Nephron progenitor cell (in vitro differentiated cells): Measurements from ENCODE around the gene TMEM213.

Source experiments
- DNase-seq: peaks from one replicate; pipeline ENCODE4 v3.0.0; 2021
- H3K27ac Mint-ChIP-seq: 2 replicates; pipeline ENCODE4 v1.8.0; 2021; ENCODE audit warnings: mild to moderate bottlenecking, moderate library complexity, mixed read lengths
- H3K27me3 Mint-ChIP-seq: 2 replicates; pipeline ENCODE4 v1.8.0; 2021; ENCODE audit warnings: mild to moderate bottlenecking, low read depth, mixed read lengths; ENCODE audit not compliant: poor library complexity
- H3K36me3 Mint-ChIP-seq: 2 replicates; pipeline ENCODE4 v1.8.0; 2021; ENCODE audit warnings: low read depth, mixed read lengths
- H3K4me1 Mint-ChIP-seq: 2 replicates; pipeline ENCODE4 v1.8.0; 2021; ENCODE audit warnings: mixed read lengths
- H3K4me3 Mint-ChIP-seq: 2 replicates; pipeline ENCODE4 v1.8.0; 2021; ENCODE audit warnings: mild to moderate bottlenecking, moderate library complexity, mixed read lengths
- H3K9me3 Mint-ChIP-seq: 2 replicates; pipeline ENCODE4 v1.8.0; 2021; ENCODE audit warnings: mild to moderate bottlenecking, moderate library complexity, mixed read lengths
- TF ChIP-seq, protein P1 (sequence below): fragments of 200-600 bp; sonication (generic); IDR thresholded peaks from 2 replicates; pipeline ENCODE4 v1.5.0; 2021; ENCODE audit warnings: antibody characterized with exemption

Gene TMEM213

GRCh38 chr7:138813945-138814344, 16.2 kb downstream of the TMEM213 start:
- DNase-seq: no peak
- Mint-ChIP-seq H3K9me3 (no peaks in the 10 kb centered on the region), H3K36me3 (no peaks in the 10 kb centered on the region), H3K4me1 (no peaks in the 10 kb centered on the region), H3K4me3 (no peak overlapping the region), H3K27me3 (peaks cover under 1% of the 10 kb centered on the region), H3K27ac (no peak overlapping the region)
- TF ChIP-seq, protein P1, sequence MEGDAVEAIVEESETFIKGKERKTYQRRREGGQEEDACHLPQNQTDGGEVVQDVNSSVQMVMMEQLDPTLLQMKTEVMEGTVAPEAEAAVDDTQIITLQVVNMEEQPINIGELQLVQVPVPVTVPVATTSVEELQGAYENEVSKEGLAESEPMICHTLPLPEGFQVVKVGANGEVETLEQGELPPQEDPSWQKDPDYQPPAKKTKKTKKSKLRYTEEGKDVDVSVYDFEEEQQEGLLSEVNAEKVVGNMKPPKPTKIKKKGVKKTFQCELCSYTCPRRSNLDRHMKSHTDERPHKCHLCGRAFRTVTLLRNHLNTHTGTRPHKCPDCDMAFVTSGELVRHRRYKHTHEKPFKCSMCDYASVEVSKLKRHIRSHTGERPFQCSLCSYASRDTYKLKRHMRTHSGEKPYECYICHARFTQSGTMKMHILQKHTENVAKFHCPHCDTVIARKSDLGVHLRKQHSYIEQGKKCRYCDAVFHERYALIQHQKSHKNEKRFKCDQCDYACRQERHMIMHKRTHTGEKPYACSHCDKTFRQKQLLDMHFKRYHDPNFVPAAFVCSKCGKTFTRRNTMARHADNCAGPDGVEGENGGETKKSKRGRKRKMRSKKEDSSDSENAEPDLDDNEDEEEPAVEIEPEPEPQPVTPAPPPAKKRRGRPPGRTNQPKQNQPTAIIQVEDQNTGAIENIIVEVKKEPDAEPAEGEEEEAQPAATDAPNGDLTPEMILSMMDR: no peak

- Mint-ChIP-seq H3K27ac (no peak overlapping the region), H3K4me1 (no peaks in the 10 kb centered on the region), H3K9me3 (no peaks in the 10 kb centered on the region), H3K4me3 (no peak overlapping the region), H3K36me3 (no peaks in the 10 kb centered on the region), H3K27me3 (no peaks in the 10 kb centered on the region)
- TF ChIP-seq, protein P1: no peak
- no peak for DNase-seq
Measured at GRCh38 chr7:138814816-138815332, 17.1 kb downstream of the TMEM213 start.

DNA sequence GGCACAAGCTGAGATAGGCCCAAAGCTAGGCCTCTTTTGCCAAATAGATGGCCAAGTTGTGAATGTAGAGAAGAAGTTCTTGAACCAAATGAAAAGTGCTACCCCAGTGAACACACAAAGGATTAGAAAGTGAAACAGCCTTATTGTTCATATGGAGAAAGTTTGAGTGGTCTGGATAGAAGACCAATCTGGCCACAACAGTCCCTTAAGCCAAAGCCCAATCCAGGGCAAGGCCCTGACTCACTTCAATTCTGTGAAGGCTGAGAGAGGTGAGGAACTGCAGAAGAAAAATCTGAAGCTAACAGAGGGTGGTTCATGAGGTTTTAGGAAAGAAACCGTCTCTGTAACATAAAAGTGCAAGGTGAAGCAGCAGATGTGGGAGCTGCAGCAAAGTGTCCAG, 18.9 kb downstream of the TMEM213 start:
- TF ChIP-seq, protein P1: no peak
- Mint-ChIP-seq H3K4me3 (no peak overlapping the region), H3K9me3 (no peaks in the 10 kb centered on the region), H3K4me1 (no peaks in the 10 kb centered on the region), H3K27me3 (no peaks in the 10 kb centered on the region), H3K36me3 (no peaks in the 10 kb centered on the region), H3K27ac (no peak overlapping the region)
- no peak for DNase-seq

- no peak overlapping the region for H3K27ac Mint-ChIP-seq
Measured at GRCh38 chr7:138819625-138820024, 21.8 kb downstream of the TMEM213 start.

GRCh38 chr7:138821912-138822311, 24.1 kb downstream of the TMEM213 start:
- H3K4me3 Mint-ChIP-seq: no peak overlapping the region
- no peak overlapping the region for H3K27ac Mint-ChIP-seq
- peaks cover 5% of the 10 kb centered on the region for H3K27me3 Mint-ChIP-seq
- no peaks in the 10 kb centered on the region for H3K4me1 Mint-ChIP-seq
- H3K9me3 Mint-ChIP-seq: peaks cover 20% of the 10 kb centered on the region
- TF ChIP-seq, protein P1: no peak
- H3K36me3 Mint-ChIP-seq: peaks cover 5% of the 10 kb centered on the region
- no peak for DNase-seq

More at GRCh38 chr7:138819625-138820024, 21.8 kb downstream of the TMEM213 start:
- H3K4me1 Mint-ChIP-seq: no peaks in the 10 kb centered on the region
- TF ChIP-seq, protein P1: no peak
- H3K36me3 Mint-ChIP-seq: no peaks in the 10 kb centered on the region
- H3K27me3 Mint-ChIP-seq: no peaks in the 10 kb centered on the region
- no peaks in the 10 kb centered on the region for H3K9me3 Mint-ChIP-seq
- no peak overlapping the region for H3K4me3 Mint-ChIP-seq
- no peak for DNase-seq

GRCh38 chr7:138822867-138823535, 25.2 kb downstream of the TMEM213 start:
- TF ChIP-seq, protein P1: no peak
- H3K9me3 Mint-ChIP-seq: peaks cover 29% of the 10 kb centered on the region
- DNase-seq: no peak
- H3K4me3 Mint-ChIP-seq: no peak overlapping the region
- peaks cover 5% of the 10 kb centered on the region for H3K27me3 Mint-ChIP-seq
- no peak overlapping the region for H3K27ac Mint-ChIP-seq
- peaks cover 5% of the 10 kb centered on the region for H3K36me3 Mint-ChIP-seq
- H3K4me1 Mint-ChIP-seq: no peaks in the 10 kb centered on the region
